ENCODE data around the gene ZFP1.

Gene ZFP1

DNA sequence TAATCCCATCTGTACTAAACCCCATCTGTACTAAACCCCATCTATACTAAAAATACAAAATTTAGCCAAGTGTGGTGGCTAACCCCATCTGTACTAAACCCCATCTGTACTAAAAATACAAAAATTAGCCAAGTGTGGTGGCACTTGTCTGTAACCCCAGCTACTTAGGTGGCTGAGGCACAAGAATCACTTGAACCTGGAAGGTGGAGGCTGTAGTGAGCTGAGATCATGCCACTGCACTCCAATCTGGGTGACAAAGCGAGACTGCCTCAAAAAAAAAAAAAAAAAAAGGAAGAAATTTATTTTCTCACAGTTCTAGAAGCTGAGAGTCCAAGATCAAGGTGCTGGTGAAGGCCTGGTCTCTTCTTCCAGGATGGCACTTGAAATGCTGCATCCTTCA, 12.1 kb downstream of the ZFP1 start:
- no peak for DNase-seq (ENCODE audit: low spot score)

DNA sequence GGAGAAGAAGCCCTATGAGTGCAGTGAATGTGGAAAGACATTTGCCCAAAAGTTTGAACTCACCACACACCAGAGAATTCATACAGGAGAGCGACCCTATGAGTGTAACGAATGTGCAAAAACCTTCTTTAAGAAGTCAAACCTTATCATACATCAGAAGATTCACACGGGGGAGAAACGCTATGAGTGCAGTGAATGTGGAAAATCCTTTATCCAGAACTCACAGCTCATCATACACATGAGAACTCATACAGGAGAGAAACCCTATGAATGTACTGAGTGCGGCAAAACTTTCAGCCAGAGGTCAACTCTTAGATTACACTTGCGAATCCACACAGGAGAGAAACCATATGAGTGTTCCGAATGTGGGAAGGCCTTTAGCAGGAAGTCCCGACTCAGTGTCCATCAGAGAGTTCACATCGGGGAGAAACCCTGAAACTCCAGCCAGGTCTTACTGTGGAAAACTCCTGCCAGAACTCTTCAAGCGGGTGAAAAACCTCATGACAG, 21.6 kb downstream of the ZFP1 start:
- no peak for DNase-seq (ENCODE audit: low spot score)

DNA sequence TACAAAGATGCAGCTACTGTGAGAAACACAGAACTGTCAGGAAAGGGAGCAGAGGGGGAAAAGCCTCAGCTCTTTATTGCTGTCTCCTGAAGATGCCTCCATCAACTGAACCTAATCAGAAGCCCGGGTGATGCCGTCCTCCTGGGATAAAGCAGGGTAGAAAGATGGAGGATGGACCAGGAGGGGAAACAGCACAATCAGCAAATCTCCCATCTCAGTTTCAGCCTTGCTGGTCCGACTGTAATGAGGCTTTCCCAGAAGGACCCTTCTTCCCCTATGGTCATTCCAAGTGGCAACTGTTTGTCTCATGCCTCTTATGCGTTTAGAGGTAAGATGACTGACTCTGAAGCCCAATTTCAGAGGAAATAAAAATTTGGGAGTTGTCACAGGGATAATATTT, 24.3 kb downstream of the ZFP1 start:
- DNase-seq (ENCODE audit: low spot score) = no peak

DNA sequence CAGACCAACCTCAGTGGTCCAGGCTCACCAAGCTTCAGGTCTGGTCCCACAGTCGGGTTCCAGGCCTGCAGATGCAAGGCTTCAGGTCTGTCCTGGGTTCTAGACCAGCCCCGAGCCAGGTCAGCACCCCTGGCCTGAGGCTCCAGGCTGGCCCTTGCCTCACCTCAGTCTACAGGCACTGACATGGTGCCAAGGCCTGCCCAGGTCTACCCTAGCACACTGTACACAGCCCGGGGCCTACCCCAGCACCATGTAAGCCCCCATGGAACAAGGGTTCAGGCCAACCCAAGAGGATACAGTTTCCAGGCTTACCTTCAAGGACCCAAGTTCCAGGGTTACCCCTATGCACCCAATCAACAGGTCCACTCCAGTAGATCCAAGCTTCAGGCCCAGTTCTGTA, 26.8 kb downstream of the ZFP1 start:
- no peak for DNase-seq (ENCODE audit: low spot score)

DNA sequence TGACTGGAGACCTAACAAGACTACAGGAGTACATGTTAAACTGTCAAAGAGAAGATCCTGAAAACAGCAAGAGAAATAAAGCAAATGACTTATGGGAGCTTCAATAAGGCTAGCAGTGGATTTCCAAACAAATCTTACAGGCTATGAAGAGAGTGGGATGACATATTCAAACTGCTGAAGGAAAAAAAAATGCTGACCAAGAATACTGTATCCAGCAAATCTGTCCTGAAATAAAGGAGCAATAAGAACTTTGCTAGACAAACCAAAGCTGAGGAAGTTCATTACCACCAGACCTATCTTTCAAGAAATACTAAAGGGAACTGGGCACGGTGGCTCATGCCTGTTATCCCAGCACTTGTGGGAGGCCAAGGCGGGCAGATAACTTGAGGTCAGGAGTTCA, 28.6 kb downstream of the ZFP1 start:
- no peak for DNase-seq (ENCODE audit: low spot score)

DNA sequence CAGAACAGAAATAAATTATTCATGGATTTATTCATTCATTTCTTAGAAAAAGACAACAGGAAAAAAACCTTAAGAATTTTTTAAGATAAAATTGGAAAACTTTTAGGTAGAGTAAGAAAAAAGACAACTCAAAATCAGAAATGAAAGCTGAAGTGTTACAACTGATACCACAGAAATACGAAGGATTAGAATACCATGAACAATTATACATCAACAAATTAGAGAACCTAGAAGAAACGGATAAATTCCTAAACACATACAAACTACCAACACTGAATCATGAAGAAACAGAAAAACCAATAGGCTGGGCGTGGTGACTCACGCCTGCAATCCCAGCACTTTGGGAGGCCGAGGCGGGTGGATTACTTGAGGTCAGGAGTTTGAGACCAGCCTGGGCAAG, 30.9 kb downstream of the ZFP1 start:
- DNase-seq (ENCODE audit: low spot score) = no peak

DNA sequence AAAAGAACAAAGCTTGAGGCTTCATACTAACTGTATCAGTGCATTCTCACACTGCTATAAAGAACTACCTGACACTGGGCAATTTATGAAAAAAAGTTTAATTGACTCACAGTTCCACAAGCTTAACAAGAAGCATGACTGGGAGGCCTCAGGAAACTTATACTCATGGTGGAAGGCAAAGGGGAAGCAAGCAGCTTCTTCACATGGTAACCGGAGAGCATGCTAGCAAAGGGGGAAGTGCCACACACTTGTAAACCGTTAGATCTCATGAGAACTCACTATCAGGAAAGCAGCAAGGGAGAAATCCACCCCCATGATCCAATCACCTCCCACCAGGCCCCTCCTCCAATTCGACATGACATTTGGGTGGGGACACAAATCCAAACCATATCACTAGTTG, 33.3 kb downstream of the ZFP1 start:
- DNase-seq (ENCODE audit: low spot score) = no peak

DNA sequence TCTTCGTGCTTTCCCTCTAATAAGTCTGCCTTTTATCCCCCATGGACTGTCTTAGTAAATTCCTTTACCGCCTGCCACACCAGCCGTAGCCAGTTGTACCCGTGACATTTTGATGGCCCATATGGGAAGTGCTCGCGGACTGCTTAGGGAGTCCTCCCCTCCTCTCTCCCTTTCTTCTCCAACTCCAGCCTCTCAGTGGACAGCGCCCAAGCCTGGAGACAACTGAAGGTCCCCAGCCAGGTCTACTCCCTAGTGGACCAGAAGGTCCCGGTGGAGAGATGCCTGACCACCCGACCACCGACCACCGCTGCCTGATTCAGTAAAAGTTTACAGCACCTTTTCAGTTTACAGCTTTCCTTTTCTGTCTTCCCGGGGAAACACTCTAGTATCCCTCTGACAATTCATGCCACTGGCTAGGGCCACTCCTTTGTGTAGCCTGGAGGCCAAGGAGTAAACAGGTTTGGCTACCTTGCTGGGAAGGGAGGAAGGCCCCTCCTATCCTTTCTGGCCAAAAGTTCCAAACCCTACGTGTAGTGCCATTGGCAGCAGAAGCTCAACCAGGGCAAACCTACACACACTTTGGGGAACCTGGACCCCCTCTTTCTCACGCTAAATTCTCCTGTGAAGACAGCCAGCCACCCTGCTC, 40.6 kb downstream of the ZFP1 start:
- no peak for DNase-seq (ENCODE audit: low spot score)

DNA sequence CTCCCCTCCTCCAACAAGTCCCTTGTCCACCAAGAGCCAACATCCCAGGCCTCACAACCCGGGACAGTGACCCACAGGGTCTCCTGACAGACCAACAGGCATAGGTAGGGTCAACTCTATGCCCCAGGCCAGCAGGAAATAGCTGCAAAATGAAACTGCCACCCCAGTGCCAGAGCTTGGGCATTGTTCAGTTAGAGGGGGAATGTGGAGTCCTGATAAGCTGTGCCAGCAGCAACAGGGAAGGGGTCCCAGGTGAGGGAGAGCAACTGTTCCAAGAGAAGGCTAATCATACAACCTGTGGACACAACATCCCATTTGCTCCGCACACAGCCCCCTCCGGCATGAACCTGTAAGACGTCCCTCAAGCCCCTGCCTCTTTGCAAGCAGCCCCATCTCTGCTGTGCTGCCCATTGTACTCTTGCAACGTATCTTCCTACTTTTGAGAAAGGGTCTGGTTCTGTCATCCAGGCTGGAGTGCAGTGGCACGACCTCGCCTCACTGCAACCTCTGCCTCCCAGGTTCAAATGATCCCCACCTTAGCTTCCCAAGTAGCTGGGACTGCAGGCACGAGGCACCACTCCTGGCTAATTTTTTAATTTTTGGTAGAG, 41.4 kb downstream of the ZFP1 start:
- DNase-seq (ENCODE audit: low spot score) = no peak

DNA sequence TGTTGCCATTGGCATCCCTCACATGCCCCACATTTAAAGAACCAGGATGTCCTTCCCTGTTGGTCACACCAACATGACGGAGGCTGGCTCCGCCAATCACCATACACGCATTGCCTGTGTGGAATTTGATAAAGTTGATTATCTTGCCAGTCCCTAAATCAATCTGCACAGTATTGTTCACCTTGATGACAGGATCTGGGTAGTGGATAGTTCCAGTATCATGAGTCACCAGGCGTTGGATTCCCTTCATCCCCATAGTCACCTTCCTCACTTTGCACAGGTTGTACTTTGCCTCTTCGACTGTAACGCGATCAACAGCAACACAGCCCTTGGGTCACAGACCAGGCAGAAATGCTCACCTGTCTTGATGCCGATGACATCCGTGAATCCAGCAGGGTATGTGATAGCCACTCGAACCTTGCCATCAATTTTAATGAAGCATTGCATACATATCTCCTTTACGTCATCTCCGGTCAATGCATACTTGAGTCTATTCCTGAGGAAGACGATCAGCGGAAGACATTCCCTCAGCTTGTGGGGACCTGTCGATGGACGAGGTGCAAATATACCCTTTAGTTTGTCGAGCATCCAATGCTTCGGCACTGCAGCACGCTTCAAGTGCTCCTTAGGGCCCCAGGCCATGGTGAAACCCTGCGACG, 44.4 kb downstream of the ZFP1 start:
- DNase-seq (ENCODE audit: low spot score) = no peak

DNA sequence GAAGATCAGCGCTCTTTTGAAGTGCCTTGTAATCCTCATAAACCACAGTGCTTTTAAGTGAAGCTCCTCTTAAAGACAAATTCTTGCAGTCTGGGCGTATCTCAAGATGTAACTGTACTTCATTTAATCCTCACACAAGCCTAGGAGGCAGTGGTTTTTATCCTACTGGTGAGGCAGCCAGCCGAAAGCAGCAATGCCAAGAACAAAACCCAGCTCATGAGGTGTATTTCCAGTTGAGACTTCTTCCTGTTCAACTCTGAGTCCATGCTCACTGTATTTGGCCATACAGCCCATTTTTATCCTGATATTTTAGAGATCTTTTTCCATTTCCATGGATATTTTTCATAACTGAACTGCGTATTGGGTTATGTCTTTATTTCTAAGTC, 44.9 kb downstream of the ZFP1 start:
- no peak for DNase-seq (ENCODE audit: low spot score)

DNA sequence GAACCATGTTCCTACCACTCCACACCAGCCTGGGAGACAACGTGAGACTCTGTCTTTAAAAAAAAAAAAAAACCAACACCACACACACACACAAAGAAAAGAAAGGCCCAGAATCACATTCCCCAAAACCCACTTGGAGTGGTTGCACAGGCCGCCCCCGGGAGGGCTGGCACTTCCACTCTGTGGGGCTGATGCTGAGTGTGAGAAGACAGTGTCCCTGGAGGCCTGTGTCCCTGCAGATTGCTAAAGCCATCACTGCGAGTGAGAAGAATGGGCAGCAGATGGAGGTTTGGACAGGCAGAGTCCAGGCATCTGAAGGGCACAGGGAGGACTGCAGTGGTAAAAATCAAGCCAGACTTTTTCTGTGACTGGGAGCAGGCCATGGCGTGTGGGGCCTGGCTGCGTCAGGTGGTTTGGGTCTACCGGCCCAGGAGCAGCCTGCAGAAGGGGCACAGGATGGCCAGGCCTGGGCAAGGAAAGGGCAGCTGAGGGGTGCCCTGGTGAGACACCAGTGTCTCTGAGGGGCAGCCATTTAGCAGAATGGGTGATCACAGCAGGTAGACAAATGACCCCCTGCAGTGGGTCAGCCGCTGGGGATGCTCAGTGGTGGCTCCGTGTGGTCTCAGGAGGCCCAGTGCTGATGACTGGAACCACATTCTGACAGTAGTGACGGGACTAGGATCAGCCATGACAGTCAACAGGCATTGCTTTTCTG, 45.6 kb downstream of the ZFP1 start:
- no peak for DNase-seq (ENCODE audit: low spot score)

DNA sequence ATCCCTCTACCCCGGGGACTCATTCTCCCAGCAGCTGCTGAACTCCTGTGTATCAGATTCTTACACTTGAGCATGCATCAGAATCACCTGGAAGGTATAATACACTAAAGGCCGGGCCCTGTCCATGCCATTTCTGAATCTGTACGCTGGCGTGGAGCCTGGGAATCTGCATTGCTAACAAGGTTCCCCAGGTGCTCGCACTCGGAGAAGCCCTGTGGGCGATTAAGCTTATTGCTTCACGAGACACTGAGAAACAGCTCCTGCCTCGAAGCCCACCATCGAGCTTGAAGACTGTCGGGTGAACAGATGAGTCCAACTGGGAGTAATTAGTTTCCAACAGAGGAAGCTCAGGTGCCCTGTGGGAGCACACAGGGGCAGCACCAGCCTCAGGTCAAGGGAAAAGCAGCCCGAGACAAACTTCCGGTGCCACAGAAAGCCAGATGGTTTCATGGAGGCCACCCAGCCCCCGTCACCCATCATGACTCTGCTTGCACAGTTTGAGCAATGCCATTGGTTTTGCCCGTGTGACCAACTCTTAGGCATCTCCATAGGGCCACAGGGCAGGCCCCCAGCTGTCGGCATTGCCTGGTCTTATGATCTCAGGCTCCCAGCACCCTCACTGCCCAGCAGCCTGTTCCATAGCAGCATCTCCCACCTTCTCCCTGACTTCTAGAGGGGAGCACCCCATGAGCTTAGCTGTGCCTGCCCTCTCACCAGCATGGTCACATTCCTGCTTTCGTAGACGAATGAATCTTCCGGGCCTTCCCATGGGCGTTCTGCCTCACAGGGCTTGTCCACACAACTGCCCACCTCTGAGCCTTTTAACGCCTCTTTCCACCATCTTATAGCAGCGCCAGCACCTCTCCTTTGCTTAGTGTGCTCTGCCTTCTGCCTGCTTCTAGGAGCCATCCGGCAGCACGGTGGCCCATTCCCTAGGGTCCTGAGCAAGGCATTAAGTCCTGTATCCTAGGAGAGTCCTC, 47.8 kb downstream of the ZFP1 start:
- no peak for DNase-seq (ENCODE audit: low spot score)

DNA sequence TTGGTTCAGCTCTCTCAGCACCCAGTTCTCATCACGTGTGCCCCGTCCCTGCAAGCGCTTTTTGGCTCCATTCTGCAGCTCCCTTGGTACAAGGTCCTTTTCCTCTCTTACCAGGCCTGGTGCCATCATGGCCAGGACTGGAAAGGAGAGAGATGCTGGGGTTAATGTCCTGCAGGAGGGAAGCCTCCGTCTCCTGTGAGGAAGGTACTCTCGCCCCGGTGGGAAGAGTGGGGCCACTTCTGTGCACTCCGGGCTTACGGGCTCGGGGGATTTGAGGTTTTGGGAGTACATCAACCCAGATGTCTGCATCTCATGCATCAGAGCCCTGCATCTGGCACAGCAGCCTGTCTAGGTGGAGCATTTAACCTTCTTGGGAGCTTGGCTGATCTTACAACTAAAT, 48.5 kb downstream of the ZFP1 start:
- no peak for DNase-seq (ENCODE audit: low spot score)

DNA sequence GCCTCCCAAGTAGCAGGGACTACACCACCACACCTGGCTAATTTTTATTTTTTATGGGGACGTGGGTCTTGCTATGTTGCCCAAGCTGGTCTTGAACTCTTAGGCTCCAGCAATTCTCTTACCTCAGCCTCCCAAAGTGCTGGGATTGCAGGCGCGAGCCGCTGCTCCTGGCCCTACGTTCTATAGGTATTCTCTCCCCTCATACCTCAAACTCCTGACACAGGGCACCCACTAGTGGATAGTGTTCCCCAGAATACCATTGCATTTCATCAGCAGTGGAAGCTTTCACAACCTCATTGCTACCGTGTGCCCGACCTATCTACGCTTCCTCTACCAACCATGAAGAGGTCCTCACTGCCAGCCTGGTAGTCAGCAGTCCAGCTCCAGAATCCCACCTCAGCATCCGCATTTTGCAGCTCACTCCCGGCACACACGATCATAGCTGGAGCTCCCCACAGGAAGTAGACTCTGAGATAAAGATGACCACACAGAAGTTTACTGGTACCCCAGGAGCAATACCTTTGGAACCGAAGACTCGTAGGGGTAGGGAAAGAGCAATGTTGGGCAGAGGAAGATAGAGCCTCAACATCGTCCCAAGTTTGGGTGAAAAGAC, 49.3 kb downstream of the ZFP1 start:
- DNase-seq (ENCODE audit: low spot score) = no peak

DNA sequence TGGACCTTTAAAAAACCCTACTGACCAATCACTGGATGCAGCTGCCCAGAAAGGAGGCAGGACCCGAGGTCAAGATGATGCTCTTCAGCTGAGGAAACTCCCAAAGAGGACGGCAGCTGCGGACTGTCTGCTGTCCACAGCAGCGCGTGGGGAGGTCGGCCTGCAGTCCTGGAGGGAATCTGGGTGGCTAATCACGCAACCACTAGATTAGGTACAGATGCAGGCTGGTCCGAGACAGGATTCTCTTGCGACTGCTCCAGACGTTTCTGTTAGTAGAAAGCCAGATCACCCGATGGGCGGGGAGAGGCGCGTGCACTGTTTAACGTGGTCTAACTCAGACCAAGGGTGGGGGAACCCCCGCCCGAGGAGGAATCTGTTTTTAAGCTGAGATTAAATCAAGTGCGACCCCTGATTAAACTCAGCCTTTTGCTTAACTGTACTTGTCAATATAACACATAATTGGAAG, 49.8 kb downstream of the ZFP1 start:
- DNase-seq (ENCODE audit: low spot score) = peak; percentile 71

DNA sequence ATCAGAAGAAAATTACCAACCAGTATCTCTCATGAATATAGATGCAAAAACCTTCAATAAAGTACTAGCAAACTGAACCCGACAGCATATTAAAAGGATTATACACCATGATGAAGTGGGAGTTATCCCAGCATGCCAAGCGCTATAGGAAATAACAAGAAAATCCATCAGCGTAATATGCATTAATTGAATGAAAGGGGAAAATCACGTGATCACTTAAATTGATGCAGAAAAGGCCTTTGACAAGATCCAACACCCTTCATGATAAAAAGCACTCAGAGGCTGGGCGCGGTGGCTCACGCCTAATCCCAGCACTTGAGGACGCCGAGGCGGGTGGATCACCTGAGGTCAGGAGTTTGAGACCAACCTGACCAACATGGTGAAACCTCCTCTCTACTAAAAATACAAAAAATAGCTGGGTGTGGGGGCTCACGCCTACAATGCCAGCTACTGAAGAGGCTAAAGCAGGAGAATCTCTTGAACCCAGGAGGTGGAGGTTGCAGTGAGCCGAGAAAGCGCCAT, 53.8 kb downstream of the ZFP1 start:
- DNase-seq (ENCODE audit: low spot score) = no peak

DNA sequence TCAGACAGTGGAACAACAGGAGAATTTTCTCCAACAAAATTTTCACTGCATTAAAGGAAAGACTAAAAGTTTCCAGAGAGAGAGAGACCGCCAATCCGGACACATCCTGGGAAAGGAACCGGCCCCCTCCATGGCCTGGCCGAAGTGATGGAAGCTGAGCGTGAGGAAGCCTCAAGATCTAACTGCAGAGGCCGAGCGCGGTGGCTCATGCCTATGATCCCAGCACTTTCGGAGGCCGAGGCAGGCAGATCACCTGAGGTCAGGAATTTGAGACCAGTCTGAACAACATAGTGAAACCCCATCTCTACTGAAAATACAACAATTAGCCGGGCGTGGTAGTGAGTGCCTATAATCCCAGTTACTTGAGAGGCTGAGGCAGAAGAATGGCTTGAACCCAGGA, 54.8 kb downstream of the ZFP1 start:
- DNase-seq (ENCODE audit: low spot score) = no peak

DNA sequence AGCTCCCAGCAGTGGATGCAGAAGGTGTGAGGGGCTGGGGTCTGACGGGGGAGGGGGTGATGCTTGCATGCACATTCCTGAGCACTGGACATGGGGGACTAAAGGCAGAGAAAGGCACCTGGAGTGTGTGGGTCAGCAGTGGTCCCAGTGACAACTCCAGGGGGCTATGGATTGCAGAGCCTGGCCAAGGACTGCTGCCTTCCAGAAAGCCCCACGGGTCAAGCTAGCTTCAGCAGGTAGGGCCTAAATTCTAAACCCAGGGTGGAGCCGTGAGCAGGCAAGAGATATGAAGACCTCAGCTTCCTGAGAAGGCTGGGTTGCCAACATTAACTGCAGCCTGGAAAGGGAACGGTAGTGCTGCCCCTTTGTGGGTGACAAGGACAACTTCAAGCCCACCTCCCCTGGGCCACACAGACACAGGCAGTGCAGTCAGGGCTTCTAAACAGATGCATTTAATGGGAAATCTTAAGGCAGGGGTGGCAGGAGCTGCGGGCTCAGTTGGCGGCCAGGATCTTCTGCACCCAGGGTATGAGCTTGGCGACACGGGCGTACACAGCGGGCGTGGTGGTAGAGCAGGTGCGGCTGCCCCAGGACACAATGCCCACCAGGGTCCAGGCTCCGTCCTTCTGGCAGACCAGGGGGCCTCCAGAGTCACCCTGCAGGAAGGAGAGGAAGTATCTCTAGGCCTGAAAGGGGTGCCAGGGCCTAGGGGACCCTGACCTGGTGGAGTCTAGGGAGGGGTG, 55.5 kb downstream of the ZFP1 start:
- no peak for DNase-seq (ENCODE audit: low spot score)

DNA sequence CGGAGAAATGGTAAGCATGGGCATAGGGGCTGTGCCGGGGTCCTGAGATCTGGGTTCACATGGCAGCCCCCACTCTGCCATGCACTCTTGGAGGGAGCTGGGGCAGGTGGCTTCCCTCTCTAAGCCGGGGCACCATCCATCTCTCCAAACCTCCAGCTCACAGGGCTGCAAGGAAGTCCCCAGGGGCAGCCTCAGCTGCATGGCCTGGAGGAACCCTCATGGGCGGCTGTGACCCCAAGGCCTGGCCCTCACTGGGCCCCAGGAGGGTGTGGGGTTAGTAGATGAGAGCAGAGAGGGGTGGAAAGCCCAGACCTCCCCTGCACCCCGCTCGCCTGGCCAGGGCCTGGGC, 56.1 kb downstream of the ZFP1 start:
- no peak for DNase-seq (ENCODE audit: low spot score)
